ENCODE results near the gene POLDIP3.
"Not testable (repeated sequence)": the region's sequence is repeated elsewhere in the genome, so short reads cannot be mapped to it uniquely, and the experiment has no call there.

POLDIP3 gene

GRCh38 chr22:42585096-42585495 lies 29.6 kb downstream of the POLDIP3 start:
- no peak for ATAC-seq
- no peak for DNase-seq

GRCh38 chr22:42584364-42584940 lies 30.2 kb downstream of the POLDIP3 start:
- DNase-seq, result no peak
- no peak for ATAC-seq

DNA sequence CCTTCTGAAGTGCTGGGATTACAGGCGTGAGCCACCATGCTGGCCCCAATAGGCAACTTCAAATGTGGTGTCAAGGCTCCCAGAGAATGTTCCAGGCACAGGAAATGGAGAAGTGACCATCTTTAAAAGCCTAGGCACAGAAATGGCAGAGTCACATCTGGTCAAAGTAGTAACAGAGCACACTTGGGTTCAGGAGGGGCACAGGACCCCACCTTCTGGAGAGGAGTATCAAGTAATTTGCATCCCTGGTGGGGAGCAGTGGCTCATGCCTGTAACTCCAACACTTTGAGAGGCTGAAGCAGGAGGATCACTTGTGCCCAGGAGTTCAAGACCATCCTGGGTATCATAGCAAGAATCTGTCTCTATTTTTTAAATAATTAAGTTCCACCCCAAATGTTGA lies 31.7 kb downstream of the POLDIP3 start:
- DNase-seq (no peak), ATAC-seq (no peak)

GRCh38 chr22:42581762-42582716 lies 32.6 kb downstream of the POLDIP3 start:
- ATAC-seq (peak; percentile 85), DNase-seq (peak; percentile 92)

- ATAC-seq, result peak; percentile 7
- DNase-seq, result not testable (repeated sequence)
Measured at GRCh38 chr22:42581194-42581761, 33.4 kb downstream of the POLDIP3 start.

DNA sequence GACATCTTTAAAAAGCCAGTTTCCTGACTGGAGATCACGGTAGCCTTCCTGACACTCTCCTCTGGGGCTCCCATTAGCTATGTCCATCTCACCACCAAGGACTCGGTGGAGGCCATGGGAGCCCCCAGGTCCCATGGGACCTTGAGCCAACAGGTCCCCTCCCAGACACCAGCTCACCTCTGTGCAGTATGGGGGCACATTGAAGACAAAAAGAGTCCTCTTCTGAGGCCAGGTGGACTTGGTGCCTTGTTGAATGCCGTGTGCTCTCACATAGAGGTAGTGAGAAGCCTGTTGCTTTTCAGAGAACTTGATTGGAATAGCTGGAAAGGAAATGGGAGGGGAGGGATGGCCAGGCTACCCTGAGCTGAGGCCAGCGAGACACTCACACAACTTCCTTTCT lies 34.6 kb downstream of the POLDIP3 start:
- DNase-seq, ATAC-seq: not testable (repeated sequence)

DNA sequence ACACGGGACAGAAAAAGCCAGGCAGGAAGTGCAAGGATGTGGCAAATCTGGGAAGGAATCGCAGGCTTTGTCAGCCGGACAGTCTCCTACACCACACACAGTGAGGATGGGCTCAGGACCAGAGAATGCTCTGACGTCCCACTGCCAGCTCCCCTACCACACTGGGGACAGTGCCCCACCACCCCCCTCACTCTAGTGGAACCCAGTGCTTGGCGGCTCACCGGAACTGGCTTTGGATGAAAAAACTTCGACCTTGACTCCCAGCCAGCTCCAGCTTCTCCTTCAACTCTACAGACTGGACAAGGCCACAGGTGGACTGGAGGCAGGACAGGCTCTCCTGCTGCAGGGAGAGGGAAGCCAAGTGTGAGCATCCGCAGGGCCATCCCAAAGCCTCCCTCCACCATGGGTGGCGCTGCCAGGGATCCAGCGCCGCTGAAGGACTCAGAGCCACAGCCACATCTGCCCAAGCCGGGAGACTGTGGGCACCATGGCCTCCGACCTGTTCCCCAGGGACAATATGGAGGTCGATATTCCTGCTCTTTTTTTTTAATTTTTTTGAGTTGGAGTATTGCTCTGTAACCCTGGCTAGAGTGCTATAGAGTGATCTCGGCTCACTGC lies 37.0 kb downstream of the POLDIP3 start:
- DNase-seq, result no peak
- ATAC-seq, result no peak

GRCh38 chr22:42577141-42577540 lies 37.5 kb downstream of the POLDIP3 start:
- not testable (repeated sequence) for DNase-seq, ATAC-seq

- not testable (repeated sequence) for DNase-seq, ATAC-seq
Measured at GRCh38 chr22:42575996-42576574, 38.6 kb downstream of the POLDIP3 start.

GRCh38 chr22:42574468-42574867 lies 40.2 kb downstream of the POLDIP3 start:
- not testable (repeated sequence) for DNase-seq, ATAC-seq

DNA sequence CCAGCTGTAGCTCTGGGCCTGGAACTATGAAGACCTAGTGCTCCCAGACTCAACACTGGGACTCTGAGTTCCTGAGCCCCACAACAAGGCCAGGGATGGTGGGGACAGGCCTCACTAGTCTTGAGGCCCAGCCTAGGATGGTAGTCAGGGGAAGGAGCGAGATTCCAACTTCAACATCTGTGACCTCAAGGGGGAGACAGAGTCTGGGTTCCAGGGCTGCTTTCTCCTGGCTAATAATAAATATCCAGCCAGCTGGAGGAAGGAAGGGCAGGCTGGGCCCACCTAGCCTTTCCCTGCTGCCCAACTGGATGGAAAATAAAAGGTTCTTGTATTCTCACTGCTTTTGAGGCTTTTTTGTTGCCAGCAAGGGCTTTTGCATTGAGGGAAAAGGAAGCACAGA lies 40.6 kb downstream of the POLDIP3 start:
- not testable (repeated sequence) for DNase-seq, ATAC-seq

GRCh38 chr22:42571068-42571467 lies 43.6 kb downstream of the POLDIP3 start:
- not testable (repeated sequence) for DNase-seq
- ATAC-seq, result peak; percentile 4

- not testable (repeated sequence) for DNase-seq
- ATAC-seq, result peak; percentile 5
Measured at GRCh38 chr22:42570580-42570979, 44.1 kb downstream of the POLDIP3 start.

DNA sequence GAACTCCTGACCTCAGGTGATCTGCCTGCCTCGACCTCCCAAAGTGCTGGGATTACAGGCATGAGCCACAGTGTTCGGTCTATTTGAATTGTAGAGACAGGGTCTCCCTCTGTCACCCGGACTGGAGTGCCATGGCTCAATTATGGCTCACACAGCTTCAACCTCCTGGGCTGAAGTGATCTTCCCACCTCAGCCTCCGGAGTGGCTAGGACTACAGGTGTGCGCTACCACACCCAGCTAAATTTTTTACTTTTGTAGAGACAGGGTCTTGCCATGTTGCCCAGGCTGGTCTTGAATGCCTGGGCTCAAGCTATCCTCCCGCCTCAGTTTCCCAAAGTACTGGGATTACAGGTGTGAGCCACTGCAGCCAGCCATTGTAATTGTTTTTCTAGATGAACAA lies 46.7 kb downstream of the POLDIP3 start:
- ATAC-seq, DNase-seq: not testable (repeated sequence)

- no peak for DNase-seq
- no peak for ATAC-seq
Measured at GRCh38 chr22:42565956-42566355, 48.7 kb downstream of the POLDIP3 start.

GRCh38 chr22:42564699-42565098 lies 50.0 kb downstream of the POLDIP3 start:
- DNase-seq, result no peak
- ATAC-seq, result no peak

DNA sequence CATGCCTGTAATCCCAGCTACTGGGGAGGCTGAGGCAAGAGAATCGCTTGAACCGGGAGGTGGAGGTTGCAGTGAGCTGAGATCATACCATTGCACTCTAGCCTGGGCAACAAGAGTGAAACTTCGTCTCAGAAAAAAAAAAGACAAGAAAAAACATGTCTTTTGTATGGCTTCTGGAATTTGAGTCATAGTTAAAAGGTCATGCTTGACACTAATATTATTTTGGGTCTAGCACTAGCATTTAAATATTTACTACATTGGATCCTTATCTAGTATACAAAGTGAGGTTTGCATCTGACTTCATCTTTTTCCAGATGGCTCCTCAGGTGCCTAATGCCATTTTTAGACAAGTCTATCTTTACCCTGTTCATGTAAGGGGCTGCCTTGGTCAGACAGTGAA lies 50.7 kb downstream of the POLDIP3 start:
- ATAC-seq, DNase-seq: not testable (repeated sequence)

DNA sequence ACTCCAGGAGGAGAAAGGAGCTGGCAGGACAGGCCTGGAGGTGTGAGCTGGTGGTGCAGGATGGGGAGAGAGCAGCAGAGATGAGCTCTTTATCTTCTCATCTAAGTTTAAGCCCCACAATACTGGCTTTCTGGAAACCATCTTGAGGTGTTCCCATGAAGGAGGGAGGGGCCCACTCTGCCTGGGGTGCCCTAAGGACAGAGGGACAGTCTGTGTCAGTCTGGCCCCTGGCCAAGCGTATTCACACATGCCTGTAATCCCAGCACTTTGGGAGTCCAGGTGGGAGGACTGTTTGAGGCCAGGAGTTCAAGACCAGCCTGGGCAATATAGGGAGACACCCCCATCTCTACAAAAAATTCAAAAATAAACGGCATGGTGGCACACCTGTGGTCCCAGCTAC lies 52.0 kb downstream of the POLDIP3 start:
- ATAC-seq (no peak), DNase-seq (no peak)

- ATAC-seq (peak; percentile 10), DNase-seq (no peak)
Measured at GRCh38 chr22:42562279-42562678, 52.4 kb downstream of the POLDIP3 start.

DNA sequence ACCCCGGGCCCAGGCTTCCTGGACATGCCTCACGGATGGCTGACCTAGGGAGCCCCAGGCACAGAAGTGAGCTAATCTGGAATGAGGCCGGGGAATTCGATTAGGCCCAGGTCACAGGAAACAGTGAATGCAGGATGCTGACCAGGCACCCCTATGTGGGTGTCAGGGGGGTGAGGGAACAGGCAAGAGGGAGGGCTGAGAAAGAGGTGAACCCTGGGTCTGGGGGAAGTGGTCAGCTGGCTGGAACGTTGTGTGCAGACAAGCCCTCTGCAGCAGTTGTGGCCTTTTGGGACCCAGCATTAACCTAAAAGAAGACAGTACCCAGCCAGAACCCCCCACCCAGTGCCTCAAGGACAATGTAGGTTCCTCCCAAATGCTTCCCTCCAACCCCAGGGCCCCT lies 52.8 kb downstream of the POLDIP3 start:
- no peak for ATAC-seq
- DNase-seq, result no peak

DNA sequence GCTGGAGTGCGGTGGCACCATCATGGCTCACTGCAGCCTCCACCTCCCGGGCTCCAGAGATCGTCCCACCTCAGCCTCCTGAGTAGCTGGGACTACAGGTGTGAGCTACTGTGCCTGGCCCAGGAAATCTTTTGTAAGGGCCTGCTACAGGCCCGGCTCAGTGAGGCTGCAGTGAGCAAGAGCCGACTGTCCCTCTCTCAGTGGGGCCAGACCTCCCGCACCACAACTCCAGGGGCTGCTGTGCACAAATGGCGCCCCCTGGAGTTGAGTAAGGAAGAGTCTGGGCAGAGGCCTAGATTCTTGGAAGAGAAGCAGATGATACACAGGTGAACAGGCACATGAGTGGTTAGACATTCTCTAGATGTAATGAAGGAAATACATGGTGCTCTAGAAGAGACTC lies 53.9 kb downstream of the POLDIP3 start:
- ATAC-seq (peak; percentile 55), DNase-seq (peak; percentile 37)

- no peak for ATAC-seq
- no peak for DNase-seq
Measured at GRCh38 chr22:42560381-42560780, 54.3 kb downstream of the POLDIP3 start.
